ENCODE measurements around the gene ENPP1. TPM values are rescaled to one million over a fixed set of nuclear protein-coding genes. Genes with fewer than 3 reads are reported as not detected.

Gene ENPP1
- total and polyA plus RNA-seq, 9 of the 15 experiments (the other 6 are each of a cell fraction or from before 2014, with no cell fraction given): 0.03 to 0.56 (median 0.14) TPM

GRCh38 chr6:131854803-131855202, 47.0 kb downstream of the ENPP1 start:
- CTCF ChIA-PET (ENCODE audit: low intra/inter-chr PET ratio): interaction anchor here (1.0 kb wide), 1 partner anchor 11 kb away, joined by 3 read pairs; no protein-coding TSS in a partner anchor
- in situ Hi-C loops (cut with MboI) (no loop called here), intact Hi-C loops (cut with micrococcal nuclease) (no loop called here)
- H3K79me2 ChIP-seq (ENCODE audit: control insufficient read depth, insufficient read depth, low read length): no peaks in the 10 kb centered on the region
- H4K20me1 ChIP-seq (replicated peaks; ENCODE audit: control insufficient read depth, insufficient read depth, low read length): no peaks in the 10 kb centered on the region
- no peaks in the 10 kb centered on the region for H3K9me1 ChIP-seq (ENCODE audit: control insufficient read depth, insufficient read depth, low read length)
- H3K27ac ChIP-seq (ENCODE audit: extremely low read depth, low read depth, low read length): no peak overlapping the region
- 0 out of 5 replicates have a peak, but pooled peaks cover 0 to 3% of the 10 kb centered on the region in 2 experiments for H3K27me3 ChIP-seq (ENCODE audit: control insufficient read depth in 2 of 2, insufficient read depth in 2 of 2, low read length in 2 of 2)
- H3K4me3 ChIP-seq: no peak overlapping the region
- H3K36me3 ChIP-seq (ENCODE audit: control insufficient read depth, insufficient read depth, low read length): no peaks in the 10 kb centered on the region
- DNase-seq (ENCODE audit: extremely low read depth in 1 of 4, low spot score in 3 of 4) (no peak), ATAC-seq (no peak), FAIRE-seq (no peak)
- H2AFZ ChIP-seq (ENCODE audit: low read depth, low read length): no peak overlapping the region
- POLR2A ChIA-PET: interaction anchor here (0.6 to 0.7 kb wide), 2 partner anchors 88 to 364 kb away, joined by 3 to 6 read pairs; no protein-coding TSS in a partner anchor
- no peaks in the 10 kb centered on the region for H3K9me3 ChIP-seq (replicated peaks; ENCODE audit: control insufficient read depth, insufficient read depth, low read depth, low read length)
- no peaks in the 10 kb centered on the region for H3K4me1 ChIP-seq (replicated peaks in 1 of 2; ENCODE audit: control insufficient read depth in 2 of 2, insufficient read depth in 2 of 2, low read length in 2 of 2)
- TF ChIP-seq, protein P1, sequence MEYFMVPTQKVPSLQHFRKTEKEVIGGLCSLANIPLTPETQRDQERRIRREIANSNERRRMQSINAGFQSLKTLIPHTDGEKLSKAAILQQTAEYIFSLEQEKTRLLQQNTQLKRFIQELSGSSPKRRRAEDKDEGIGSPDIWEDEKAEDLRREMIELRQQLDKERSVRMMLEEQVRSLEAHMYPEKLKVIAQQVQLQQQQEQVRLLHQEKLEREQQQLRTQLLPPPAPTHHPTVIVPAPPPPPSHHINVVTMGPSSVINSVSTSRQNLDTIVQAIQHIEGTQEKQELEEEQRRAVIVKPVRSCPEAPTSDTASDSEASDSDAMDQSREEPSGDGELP (CRISPR knock-in tag; IDR thresholded peaks at IDR 0.05; ENCODE audit: borderline replicate concordance): no peak
- TF ChIP-seq NFIC (IDR thresholded peaks at IDR 0.05): peak; percentile 27; the same call in 1 of the 2 replicates
- no peak for TF ChIP-seq HLTF (IDR thresholded peaks at IDR 0.05)
- no peak for TF ChIP-seq REST (IDR thresholded peaks at IDR 0.05; ENCODE audit: borderline replicate concordance)
- TF ChIP-seq REST (CRISPR knock-in tag; IDR thresholded peaks at IDR 0.05; ENCODE audit: low read depth): no peak
- BruUV-seq (replicated peaks): no TSS peak
- H3K9ac ChIP-seq (ENCODE audit: insufficient read depth in 1 of 2, low read depth in 2 of 2, low read length in 2 of 2): no peak overlapping the region
- 0% methylated on average over 2 of the region's 2 CpGs for WGBS (ENCODE audit: insufficient coverage, low coverage, missing lambda C conversion rate)
- no peak overlapping the region for H3K4me2 ChIP-seq (ENCODE audit: insufficient read depth, low read length)

Data from K562 (cell line).